DOHH2 (cell line): Measurements from ENCODE around the gene DNAH14.

ENCODE experiments used
- CTCF ChIP-seq: fragments of 200-600 bp; sonication (generic); IDR thresholded peaks from one replicate; pipeline ENCODE4 v1.5.1; 2014; ENCODE audit warnings: antibody characterized with exemption, mild to moderate bottlenecking, low read depth, low read length; ENCODE audit not compliant: poor library complexity, severe bottlenecking
- EZH2phosphoT487 ChIP-seq: fragments of 200-600 bp; sonication (generic); IDR thresholded peaks from 2 replicates; pipeline ENCODE4 v1.6.1; 2017; ENCODE audit warnings: borderline replicate concordance, mild to moderate bottlenecking, antibody characterized with exemption, low read length, moderate library complexity, mixed read lengths

DNA sequence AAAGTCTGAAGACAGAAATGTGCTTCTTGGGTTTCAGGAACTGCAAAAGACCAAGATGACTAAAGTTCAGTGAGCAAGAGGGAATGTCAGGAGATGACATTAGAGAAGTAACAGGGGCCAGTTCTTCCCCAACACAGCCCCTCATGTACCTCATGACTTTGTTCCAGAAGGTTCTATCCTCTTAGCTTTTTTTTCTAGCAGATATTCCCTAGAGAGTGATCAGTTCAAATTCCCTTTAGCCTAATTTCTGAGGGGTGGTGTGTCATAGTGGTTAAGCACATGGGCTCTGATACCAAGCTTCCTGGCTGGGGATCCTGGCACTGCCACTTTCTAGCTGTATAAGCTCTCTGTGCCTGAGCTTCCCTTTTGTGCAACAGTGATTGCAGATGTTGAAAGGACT lies 390.4 kb downstream of the DNAH14 start:
- TF ChIP-seq CTCF (no peak), EZH2phosphoT487 (no peak)
